ENCODE measurements around the gene RBCK1. TPM values are rescaled to one million over a fixed set of nuclear protein-coding genes. Genes with fewer than 3 reads are reported as not detected.
"Not testable (repeated sequence)": the region's sequence is repeated elsewhere in the genome, so short reads cannot be mapped to it uniquely, and the experiment has no call there.

Gene RBCK1
- total and polyA plus RNA-seq, 10 of the 15 experiments (the other 5 are each of a cell fraction or from before 2014, with no cell fraction given) = 14.1 to 99.7 (median 76.0) TPM

DNA sequence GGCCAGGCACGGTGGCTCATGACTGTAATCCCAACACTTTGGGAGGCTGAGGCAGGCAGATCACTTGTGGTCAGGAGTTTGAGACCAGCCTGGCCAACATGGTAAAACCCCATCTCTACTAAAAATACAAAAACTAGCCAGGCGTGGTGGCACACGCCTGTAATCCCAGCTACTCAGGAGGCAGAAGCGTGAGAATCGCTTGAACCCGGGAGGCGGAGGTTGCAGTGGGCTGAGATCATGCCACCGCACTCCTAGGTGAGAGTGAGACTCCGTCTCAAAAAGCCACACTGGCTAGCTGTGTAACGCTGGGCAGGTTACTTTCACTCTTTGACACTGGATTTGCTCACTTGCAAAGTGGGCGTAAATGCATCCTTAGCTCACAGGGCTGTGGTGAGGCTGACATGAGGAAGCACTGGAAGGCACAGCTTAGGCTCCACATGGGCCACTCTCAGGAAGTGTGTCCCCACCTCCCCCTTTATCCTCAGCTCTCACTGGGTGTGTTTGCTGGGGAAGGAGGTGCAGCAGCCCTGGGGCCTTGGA lies 35.5 kb upstream of the RBCK1 start:
- DNase-seq (ENCODE audit: low read depth, low spot score); H3K36me3 ChIP-seq (ENCODE audit: control insufficient read depth in 2 of 2, insufficient read depth in 2 of 2, low read length in 1 of 2); H3K4me3 ChIP-seq; H4K20me1 ChIP-seq (ENCODE audit: control insufficient read depth, insufficient read depth); H3K79me2 ChIP-seq (ENCODE audit: control insufficient read depth, insufficient read depth, low read length); FAIRE-seq; in situ Hi-C loops (cut with MboI); H3K9ac ChIP-seq (ENCODE audit: control insufficient read depth, insufficient read depth, low read length); intact Hi-C loops (cut with micrococcal nuclease; ENCODE audit: unreplicated experiment); H3K9me3 ChIP-seq (replicated peaks; ENCODE audit: control insufficient read depth, insufficient read depth, low read length); H3K27me3 ChIP-seq (replicated peaks in 1 of 2; ENCODE audit: control insufficient read depth in 2 of 2, insufficient read depth in 2 of 2, low read length in 1 of 2); H2AFZ ChIP-seq (ENCODE audit: control insufficient read depth, low read depth, low read length); SMC1A ChIA-PET (ENCODE audit: uncharacterized antibody, unreplicated experiment); H3K27ac ChIP-seq (ENCODE audit: control insufficient read depth, insufficient read depth); H3K4me2 ChIP-seq (ENCODE audit: control insufficient read depth, insufficient read depth); H3K4me1 ChIP-seq (ENCODE audit: control insufficient read depth, insufficient read depth, low read length); BruUV-seq (replicated peaks): not testable (repeated sequence)
- peak; percentile 53 for ATAC-seq
- POLR2A ChIA-PET = interaction anchor here (1.0 kb wide), 1 partner anchor 9 kb away, joined by 3 read pairs; no protein-coding TSS in a partner anchor
- RAD21 ChIA-PET (ENCODE audit: unreplicated experiment) = interaction anchor here (0.5 kb wide), 1 partner anchor 19 kb away, joined by 3 read pairs; no protein-coding TSS in a partner anchor
- TF ChIP-seq RUNX3 (IDR thresholded peaks at IDR 0.05; ENCODE audit: low read length) (0 out of 2 replicates have a peak, but pooled peaks have one; percentile 9), EED (IDR thresholded peaks at IDR 0.05; ENCODE audit: low read depth) (0 out of 2 replicates have a peak, but pooled peaks have one; percentile 13)
- WGBS (ENCODE audit: insufficient coverage, insufficient replicate concordance, low lambda C conversion rate, missing lambda C conversion rate) = 67% methylated on average over 11 of the region's 11 CpGs
- CTCF ChIA-PET = interaction anchor here (0.8 to 2.2 kb wide), 4 partner anchors 9 to 65 kb away, joined by 3 to 6 read pairs (median 4); no protein-coding TSS in a partner anchor

DNA sequence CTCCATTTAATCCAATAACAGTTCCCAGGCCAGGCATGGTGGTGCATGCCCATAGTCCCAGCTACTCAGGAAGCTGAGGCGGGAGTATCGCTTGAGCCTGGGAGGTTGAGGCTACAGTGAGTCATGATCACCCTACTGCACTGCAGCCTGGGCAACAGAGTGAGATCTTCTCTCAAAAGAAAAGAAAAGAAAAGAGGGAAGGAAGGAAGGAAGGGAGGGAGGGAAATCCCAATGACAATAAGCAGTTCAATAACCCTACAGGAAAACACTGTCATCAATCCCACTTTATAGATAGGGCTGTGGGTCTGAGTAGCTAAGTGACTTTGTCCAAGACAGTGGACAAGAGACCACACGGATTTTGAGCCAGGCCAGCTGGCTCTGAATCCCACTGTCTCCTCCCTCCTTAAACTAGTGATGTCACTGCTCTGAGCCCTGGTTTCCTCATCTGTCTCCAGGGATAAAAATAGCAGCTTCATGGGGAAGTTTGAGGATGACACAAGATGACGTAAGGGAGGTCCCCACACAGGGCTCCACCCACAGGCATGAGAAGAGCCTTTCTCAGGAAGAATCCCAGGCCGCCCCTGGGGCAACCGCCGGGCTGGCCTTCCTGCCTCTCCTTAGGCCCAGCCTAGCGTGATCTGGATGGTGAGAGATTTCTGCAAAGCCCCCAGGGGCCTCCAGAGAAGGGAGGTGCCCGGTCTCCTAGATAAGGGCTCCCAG lies 34.8 kb upstream of the RBCK1 start:
- WGBS (ENCODE audit: insufficient coverage, insufficient replicate concordance, low lambda C conversion rate, missing lambda C conversion rate) = 85% methylated on average over 9 of the region's 9 CpGs
- Histone ChIP-seq H3K9ac (ENCODE audit: control insufficient read depth, insufficient read depth, low read length) (no peak overlapping the region), H3K27me3 (replicated peaks in 1 of 2; ENCODE audit: control insufficient read depth in 2 of 2, insufficient read depth in 2 of 2, low read length in 1 of 2) (no peaks in the 10 kb centered on the region), H3K36me3 (ENCODE audit: control insufficient read depth in 2 of 2, insufficient read depth in 2 of 2, low read length in 1 of 2) (no peaks in the 10 kb centered on the region), H3K4me1 (ENCODE audit: control insufficient read depth, insufficient read depth, low read length) (peaks cover 7% of the 10 kb centered on the region), H2AFZ (ENCODE audit: control insufficient read depth, low read depth, low read length) (no peak overlapping the region), H3K4me3 (no peak overlapping the region), H4K20me1 (ENCODE audit: control insufficient read depth, insufficient read depth) (no peaks in the 10 kb centered on the region), H3K9me3 (replicated peaks; ENCODE audit: control insufficient read depth, insufficient read depth, low read length) (no peaks in the 10 kb centered on the region), H3K79me2 (ENCODE audit: control insufficient read depth, insufficient read depth, low read length) (no peaks in the 10 kb centered on the region), H3K4me2 (ENCODE audit: control insufficient read depth, insufficient read depth) (no peak overlapping the region), H3K27ac (ENCODE audit: control insufficient read depth, insufficient read depth) (no peak overlapping the region)
- in situ Hi-C loops (cut with MboI) (no loop called here), intact Hi-C loops (cut with micrococcal nuclease; ENCODE audit: unreplicated experiment) (no loop called here)
- ATAC-seq (peak; percentile 50), FAIRE-seq (no peak), DNase-seq (ENCODE audit: low read depth, low spot score) (no peak)
- ChIA-PET RAD21 (ENCODE audit: unreplicated experiment) (no interaction called here), CTCF (interaction anchor here (1.3 to 2.2 kb wide), 2 partner anchors 9 to 58 kb away, joined by 3 to 6 read pairs; no protein-coding TSS in a partner anchor), POLR2A (no interaction called here), SMC1A (ENCODE audit: uncharacterized antibody, unreplicated experiment) (interaction anchor here (0.6 to 1.4 kb wide), 2 partner anchors 9 to 60 kb away, joined by 3 read pairs; no protein-coding TSS in a partner anchor)
- TF ChIP-seq ATF7 (IDR thresholded peaks at IDR 0.05; ENCODE audit: low read depth) (peak; percentile 57; the same call in 1 of the 2 replicates), TAF1 (IDR thresholded peaks at IDR 0.05; ENCODE audit: borderline replicate concordance, low read depth, low read length) (no peak), ZNF622 (IDR thresholded peaks at IDR 0.05) (no peak), CREB1 (IDR thresholded peaks at IDR 0.05; ENCODE audit: low read depth) (peak; percentile 76), SMC3 (IDR thresholded peaks at IDR 0.05; ENCODE audit: borderline replicate concordance, low read length) (no peak), GABPA (IDR thresholded peaks at IDR 0.05; ENCODE audit: low read depth) (no peak)
- TF ChIP-seq, protein P1, sequence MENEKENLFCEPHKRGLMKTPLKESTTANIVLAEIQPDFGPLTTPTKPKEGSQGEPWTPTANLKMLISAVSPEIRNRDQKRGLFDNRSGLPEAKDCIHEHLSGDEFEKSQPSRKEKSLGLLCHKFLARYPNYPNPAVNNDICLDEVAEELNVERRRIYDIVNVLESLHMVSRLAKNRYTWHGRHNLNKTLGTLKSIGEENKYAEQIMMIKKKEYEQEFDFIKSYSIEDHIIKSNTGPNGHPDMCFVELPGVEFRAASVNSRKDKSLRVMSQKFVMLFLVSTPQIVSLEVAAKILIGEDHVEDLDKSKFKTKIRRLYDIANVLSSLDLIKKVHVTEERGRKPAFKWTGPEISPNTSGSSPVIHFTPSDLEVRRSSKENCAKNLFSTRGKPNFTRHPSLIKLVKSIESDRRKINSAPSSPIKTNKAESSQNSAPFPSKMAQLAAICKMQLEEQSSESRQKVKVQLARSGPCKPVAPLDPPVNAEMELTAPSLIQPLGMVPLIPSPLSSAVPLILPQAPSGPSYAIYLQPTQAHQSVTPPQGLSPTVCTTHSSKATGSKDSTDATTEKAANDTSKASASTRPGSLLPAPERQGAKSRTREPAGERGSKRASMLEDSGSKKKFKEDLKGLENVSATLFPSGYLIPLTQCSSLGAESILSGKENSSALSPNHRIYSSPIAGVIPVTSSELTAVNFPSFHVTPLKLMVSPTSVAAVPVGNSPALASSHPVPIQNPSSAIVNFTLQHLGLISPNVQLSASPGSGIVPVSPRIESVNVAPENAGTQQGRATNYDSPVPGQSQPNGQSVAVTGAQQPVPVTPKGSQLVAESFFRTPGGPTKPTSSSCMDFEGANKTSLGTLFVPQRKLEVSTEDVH (IDR thresholded peaks at IDR 0.05; ENCODE audit: low read depth, partially characterized antibody) = no peak
- TF ChIP-seq, protein P2, sequence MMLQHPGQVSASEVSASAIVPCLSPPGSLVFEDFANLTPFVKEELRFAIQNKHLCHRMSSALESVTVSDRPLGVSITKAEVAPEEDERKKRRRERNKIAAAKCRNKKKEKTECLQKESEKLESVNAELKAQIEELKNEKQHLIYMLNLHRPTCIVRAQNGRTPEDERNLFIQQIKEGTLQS (IDR thresholded peaks at IDR 0.05; ENCODE audit: borderline replicate concordance, extremely low read depth, low read depth, low read length) = no peak
- TF ChIP-seq, protein P3, sequence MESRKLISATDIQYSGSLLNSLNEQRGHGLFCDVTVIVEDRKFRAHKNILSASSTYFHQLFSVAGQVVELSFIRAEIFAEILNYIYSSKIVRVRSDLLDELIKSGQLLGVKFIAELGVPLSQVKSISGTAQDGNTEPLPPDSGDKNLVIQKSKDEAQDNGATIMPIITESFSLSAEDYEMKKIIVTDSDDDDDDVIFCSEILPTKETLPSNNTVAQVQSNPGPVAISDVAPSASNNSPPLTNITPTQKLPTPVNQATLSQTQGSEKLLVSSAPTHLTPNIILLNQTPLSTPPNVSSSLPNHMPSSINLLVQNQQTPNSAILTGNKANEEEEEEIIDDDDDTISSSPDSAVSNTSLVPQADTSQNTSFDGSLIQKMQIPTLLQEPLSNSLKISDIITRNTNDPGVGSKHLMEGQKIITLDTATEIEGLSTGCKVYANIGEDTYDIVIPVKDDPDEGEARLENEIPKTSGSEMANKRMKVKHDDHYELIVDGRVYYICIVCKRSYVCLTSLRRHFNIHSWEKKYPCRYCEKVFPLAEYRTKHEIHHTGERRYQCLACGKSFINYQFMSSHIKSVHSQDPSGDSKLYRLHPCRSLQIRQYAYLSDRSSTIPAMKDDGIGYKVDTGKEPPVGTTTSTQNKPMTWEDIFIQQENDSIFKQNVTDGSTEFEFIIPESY (IDR thresholded peaks at IDR 0.05) = no peak
- BruUV-seq (replicated peaks) = no TSS peak

All from GM12878 (cell line).